ENCODE data around the gene DNM2.

DNA sequence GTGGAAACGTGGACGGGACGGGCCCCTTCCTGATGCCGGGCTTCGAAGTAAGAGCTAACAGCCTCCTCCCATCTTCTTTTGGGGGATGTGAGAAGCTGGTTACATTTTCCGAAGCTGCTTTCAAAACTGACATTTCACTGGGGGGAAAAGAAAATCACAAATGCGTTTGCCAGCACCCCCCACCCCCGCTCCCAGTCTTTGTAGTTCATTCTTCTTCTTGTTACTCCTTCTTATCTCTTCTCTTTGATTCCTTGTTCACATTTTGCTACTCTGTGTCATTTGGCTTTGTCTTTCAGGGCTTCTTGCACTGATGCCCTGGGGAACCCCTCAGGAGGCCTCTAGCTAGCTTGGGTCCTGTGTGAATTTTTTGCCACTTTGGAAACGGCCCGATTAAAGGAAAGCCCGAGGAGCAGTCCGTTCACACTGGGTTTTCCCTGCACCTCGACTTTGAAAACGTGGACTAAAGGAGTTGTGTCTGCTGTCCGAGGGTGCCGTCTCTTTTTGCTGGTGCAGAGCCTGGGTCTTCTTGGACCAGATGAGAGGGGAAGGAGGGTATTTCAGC, 154.7 kb downstream of the DNM2 start:
- TF ChIP-seq, protein P1, sequence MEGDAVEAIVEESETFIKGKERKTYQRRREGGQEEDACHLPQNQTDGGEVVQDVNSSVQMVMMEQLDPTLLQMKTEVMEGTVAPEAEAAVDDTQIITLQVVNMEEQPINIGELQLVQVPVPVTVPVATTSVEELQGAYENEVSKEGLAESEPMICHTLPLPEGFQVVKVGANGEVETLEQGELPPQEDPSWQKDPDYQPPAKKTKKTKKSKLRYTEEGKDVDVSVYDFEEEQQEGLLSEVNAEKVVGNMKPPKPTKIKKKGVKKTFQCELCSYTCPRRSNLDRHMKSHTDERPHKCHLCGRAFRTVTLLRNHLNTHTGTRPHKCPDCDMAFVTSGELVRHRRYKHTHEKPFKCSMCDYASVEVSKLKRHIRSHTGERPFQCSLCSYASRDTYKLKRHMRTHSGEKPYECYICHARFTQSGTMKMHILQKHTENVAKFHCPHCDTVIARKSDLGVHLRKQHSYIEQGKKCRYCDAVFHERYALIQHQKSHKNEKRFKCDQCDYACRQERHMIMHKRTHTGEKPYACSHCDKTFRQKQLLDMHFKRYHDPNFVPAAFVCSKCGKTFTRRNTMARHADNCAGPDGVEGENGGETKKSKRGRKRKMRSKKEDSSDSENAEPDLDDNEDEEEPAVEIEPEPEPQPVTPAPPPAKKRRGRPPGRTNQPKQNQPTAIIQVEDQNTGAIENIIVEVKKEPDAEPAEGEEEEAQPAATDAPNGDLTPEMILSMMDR (tag by site-specific recombination; IDR thresholded peaks at IDR 0.05): no peak
- TF ChIP-seq ZNF664 (tag by site-specific recombination; IDR thresholded peaks at IDR 0.05) (no peak), HOXC10 (CRISPR knock-in tag; IDR thresholded peaks at IDR 0.05) (no peak)
- TF ChIP-seq, protein P2, sequence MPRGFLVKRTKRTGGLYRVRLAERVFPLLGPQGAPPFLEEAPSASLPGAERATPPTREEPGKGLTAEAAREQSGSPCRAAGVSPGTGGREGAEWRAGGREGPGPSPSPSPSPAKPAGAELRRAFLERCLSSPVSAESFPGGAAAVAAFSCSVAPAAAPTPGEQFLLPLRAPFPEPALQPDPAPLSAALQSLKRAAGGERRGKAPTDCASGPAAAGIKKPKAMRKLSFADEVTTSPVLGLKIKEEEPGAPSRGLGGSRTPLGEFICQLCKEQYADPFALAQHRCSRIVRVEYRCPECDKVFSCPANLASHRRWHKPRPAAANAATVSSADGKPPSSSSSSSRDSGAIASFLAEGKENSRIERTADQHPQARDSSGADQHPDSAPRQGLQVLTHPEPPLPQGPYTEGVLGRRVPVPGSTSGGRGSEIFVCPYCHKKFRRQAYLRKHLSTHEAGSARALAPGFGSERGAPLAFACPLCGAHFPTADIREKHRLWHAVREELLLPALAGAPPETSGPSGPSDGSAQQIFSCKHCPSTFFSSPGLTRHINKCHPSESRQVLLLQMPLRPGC (tag by site-specific recombination; IDR thresholded peaks at IDR 0.05): no peak
- TF ChIP-seq, protein P3, sequence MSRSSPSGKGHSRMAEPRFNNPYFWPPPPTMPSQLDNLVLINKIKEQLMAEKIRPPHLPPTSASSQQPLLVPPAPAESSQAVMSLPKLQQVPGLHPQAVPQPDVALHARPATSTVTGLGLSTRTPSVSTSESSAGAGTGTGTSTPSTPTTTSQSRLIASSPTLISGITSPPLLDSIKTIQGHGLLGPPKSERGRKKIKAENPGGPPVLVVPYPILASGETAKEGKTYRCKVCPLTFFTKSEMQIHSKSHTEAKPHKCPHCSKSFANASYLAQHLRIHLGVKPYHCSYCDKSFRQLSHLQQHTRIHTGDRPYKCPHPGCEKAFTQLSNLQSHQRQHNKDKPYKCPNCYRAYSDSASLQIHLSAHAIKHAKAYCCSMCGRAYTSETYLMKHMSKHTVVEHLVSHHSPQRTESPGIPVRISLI (tag by site-specific recombination; IDR thresholded peaks at IDR 0.05): no peak
